Central memory CD8-positive, alpha-beta T cell (primary cell): Measurements from ENCODE around the gene ERN1.

ENCODE experiments used
- ATAC-seq: fragments of 150-1000 bp; cut with Tn5 transposase; replicated peaks from 2 replicates; pipeline ENCODE4 v1.10.0; 2022; ENCODE audit warnings: mild to moderate bottlenecking, moderate FRiP score, moderate number of reproducible peaks; ENCODE audit not compliant: poor library complexity, severe bottlenecking; ENCODE audit errors: extremely low read depth
- DNase-seq, 2 donors: peaks; one replicate each; pipeline ENCODE4 v3.0.0; 2021; ENCODE audit warnings: low spot score in 2 of 2
- H3K27ac Mint-ChIP-seq: one replicate; pipeline ENCODE4 v1.8.0; 2022; ENCODE audit warnings: low read depth, mild to moderate bottlenecking, moderate library complexity, mixed read lengths
- H3K27me3 Mint-ChIP-seq: one replicate; pipeline ENCODE4 v1.8.0; 2022; ENCODE audit warnings: mixed read lengths
- H3K36me3 Mint-ChIP-seq: one replicate; pipeline ENCODE4 v1.8.0; 2022; ENCODE audit warnings: mild to moderate bottlenecking, moderate library complexity, mixed read lengths; ENCODE audit not compliant: insufficient read depth
- H3K4me1 Mint-ChIP-seq: one replicate; pipeline ENCODE4 v1.8.0; 2022; ENCODE audit warnings: mixed read lengths
- H3K4me3 Mint-ChIP-seq: one replicate; pipeline ENCODE4 v1.8.0; 2022; ENCODE audit warnings: mild to moderate bottlenecking, moderate library complexity, mixed read lengths
- H3K9me3 Mint-ChIP-seq: one replicate; pipeline ENCODE4 v1.8.0; 2022; ENCODE audit warnings: mixed read lengths

The ERN1 gene

DNA sequence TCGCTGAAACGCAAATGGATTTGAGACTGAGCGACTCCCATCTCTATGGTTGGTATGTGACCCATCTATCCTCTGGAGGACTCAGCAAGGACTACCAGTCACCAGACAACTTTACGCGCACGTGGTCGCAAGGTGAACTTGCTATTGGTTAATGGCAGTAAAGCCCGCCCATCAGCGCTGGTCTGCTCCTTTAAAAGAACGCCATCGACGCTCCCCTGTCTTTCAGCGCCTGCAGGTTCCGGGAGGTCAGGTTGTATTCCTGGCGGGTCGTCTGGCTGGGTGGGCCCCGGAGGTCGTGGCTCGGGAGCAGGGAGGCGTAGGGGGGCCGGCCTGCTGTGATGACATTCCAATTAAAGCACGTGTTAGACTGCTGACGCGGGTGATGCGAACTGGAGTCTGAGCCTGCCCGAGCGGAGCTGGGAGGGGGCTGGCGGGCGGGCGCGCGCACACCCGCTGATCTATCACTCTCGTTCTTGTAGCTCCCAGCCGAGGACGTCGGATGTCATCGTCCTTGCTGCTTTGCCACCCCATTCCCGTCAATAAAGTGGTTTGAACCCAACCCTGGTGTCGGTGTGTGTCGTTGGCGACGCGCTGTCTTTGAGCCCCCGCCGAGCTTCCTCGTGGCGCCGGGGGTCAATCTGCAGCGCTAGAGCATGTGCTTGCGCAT lies 15.9 kb upstream of the ERN1 start:
- Mint-ChIP-seq H3K4me3 (no peak overlapping the region), H3K36me3 (peaks cover 21% of the 10 kb centered on the region)
- DNase-seq, result peak; percentile 86 to 95

GRCh38 chr17:64145375-64145750 lies 15.4 kb upstream of the ERN1 start:
- Mint-ChIP-seq H3K27ac (no peak overlapping the region), H3K36me3 (peaks cover 18% of the 10 kb centered on the region), H3K4me1 (peaks cover 21% of the 10 kb centered on the region), H3K4me3 (no peak overlapping the region), H3K9me3 (no peaks in the 10 kb centered on the region), H3K27me3 (no peaks in the 10 kb centered on the region)
- DNase-seq (no peak), ATAC-seq (peak; percentile 19)

More for the DNA sequence above, 15.9 kb upstream of the ERN1 start:
- Mint-ChIP-seq H3K27ac (no peak overlapping the region), H3K9me3 (no peaks in the 10 kb centered on the region), H3K4me1 (peaks cover 21% of the 10 kb centered on the region), H3K27me3 (no peaks in the 10 kb centered on the region)
- ATAC-seq, result peak; percentile 95

DNA sequence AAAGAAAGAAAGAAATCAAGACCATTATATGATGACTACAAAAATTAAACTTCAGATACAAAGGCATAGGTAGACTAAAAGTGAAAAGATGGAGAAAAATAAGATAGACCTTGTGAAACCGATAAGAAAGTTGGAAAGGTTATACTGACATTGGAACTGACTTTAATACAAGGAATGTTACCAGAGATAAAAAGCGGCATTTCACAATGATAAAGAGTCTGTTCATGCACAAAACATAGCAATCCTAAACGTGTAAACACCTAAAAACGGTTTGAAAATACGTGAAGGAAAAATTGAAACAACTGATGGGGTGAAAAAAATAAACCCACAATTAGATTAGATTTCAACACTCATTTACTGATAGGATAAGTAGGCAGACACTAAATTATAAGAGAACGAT lies 9.6 kb upstream of the ERN1 start:
- DNase-seq (no peak), ATAC-seq (no peak)
- Mint-ChIP-seq H3K9me3 (no peaks in the 10 kb centered on the region), H3K4me1 (no peaks in the 10 kb centered on the region), H3K4me3 (no peak overlapping the region), H3K27ac (no peak overlapping the region), H3K27me3 (no peaks in the 10 kb centered on the region), H3K36me3 (peaks cover 2% of the 10 kb centered on the region)

- ATAC-seq, result no peak
- Mint-ChIP-seq H3K4me3 (no peak overlapping the region), H3K9me3 (no peaks in the 10 kb centered on the region), H3K4me1 (peaks cover 5% of the 10 kb centered on the region), H3K27me3 (no peaks in the 10 kb centered on the region), H3K36me3 (no peaks in the 10 kb centered on the region), H3K27ac (no peak overlapping the region)
- no peak for DNase-seq
Measured at GRCh38 chr17:64138441-64138840, 8.5 kb upstream of the ERN1 start.

- Mint-ChIP-seq H3K4me3 (no peak overlapping the region), H3K27ac (no peak overlapping the region), H3K4me1 (peaks cover 18% of the 10 kb centered on the region), H3K9me3 (no peaks in the 10 kb centered on the region), H3K36me3 (peaks cover 7% of the 10 kb centered on the region), H3K27me3 (no peaks in the 10 kb centered on the region)
- ATAC-seq, result no peak
- DNase-seq, result no peak
Measured at GRCh38 chr17:64135000-64135399, 5.1 kb upstream of the ERN1 start.

DNA sequence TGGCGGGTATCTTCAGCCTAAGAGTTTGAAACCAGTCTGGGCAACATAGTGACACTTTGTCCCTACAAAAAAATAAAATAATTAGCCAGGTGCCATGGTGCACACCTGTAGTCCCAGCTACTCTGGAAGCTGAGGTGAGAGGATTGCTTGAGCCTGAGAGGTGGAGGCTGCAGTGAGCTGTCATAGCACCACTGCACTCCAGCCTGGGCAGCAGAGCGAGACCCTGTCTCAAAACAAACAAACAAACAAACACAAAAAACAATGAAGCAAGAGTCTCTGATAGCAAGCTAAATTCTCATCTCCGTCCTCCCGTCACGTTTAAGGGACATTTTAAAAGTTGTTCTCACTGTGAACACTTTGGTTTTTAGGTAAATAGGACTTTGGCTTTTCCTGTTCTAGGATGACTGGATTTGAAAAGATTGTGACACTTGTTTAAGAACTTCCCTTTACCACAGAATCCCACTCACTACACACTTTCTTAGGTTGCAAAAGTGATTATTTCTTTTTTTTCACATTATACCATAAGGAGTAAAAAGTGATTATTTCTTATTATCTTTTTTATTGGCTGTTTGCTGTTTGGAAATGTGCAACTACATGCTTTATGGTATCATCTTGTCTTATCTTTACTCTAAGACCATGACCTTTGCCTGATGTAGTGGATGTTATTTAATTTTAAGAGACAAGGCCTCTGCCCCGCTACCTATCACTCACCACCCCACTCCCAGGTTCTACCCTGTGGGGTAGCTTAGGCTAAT lies 4.4 kb upstream of the ERN1 start:
- DNase-seq, result no peak
- Mint-ChIP-seq H3K27me3 (no peaks in the 10 kb centered on the region), H3K9me3 (no peaks in the 10 kb centered on the region), H3K27ac (no peak overlapping the region), H3K4me3 (no peak overlapping the region), H3K36me3 (peaks cover 7% of the 10 kb centered on the region), H3K4me1 (peaks cover 18% of the 10 kb centered on the region)
- no peak for ATAC-seq

DNA sequence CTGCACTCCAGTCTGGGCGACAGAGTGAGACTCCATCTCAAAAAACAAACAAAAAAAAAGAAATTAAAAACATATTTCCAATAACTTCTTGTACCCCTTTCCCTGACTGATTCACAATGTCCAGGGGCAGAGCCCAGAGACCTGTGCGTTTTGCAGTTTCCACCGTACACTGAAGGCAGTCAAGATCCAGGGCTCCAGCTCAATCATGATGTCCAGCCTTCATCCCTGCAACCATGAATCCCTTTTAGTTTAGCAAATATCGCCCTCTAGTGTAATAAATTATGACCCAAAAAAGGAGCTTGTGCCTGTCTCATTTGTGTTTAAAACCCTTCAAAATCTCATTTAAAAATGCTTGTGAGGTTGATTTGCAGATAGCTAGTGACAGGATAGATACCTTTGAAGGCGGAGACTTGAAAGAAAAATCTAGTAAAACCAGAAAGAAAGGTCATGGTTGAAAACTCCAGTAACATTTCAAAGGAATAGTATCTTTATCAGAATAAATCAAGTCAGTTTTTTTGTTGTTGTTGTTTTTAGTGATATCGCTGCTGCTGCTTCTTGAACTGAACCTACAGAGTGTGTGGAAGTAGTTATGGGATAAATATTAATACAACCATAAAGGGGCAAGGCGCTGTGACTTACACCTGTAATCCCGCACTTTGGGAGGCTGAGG lies 3.7 kb upstream of the ERN1 start:
- H3K36me3 Mint-ChIP-seq, result peaks cover 11% of the 10 kb centered on the region
- H3K9me3 Mint-ChIP-seq, result no peaks in the 10 kb centered on the region
- DNase-seq (no peak), ATAC-seq (no peak)
- no peaks in the 10 kb centered on the region for H3K27me3 Mint-ChIP-seq
- peaks cover 23% of the 10 kb centered on the region for H3K4me1 Mint-ChIP-seq
- no peak overlapping the region for H3K27ac Mint-ChIP-seq
- no peak overlapping the region for H3K4me3 Mint-ChIP-seq

DNA sequence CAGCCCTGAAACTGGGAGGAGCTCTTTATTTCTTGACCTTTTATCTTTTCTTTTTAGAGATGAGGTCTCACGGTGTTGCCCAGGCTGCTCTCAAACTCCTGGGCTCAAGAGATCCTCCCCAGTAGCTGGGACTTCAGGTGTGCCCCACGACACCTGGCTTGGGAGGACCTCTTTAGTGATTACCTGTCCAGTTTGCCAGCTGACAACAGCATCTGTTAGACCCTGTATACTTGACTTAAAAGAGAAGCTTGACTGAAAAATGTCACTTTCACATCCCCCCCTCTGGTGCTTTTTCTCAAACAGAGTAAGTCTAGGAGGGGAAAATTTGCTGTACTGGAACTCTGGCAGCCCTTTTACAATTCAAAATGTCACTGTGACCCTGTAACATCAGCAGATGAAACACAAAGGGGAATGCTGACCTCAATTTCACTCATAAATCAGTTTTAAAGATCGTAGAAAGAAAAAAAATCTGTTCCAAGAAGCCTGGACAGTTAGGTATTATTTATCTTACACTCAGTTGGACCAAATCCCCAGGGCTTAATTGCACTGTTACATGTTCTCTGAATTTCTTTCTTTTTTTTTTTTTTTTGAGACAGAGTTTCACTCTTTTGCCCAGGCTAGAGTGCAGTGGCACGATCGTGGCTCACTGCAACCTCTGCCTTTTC lies 1.8 kb upstream of the ERN1 start:
- ATAC-seq (no peak), DNase-seq (no peak)
- H3K4me3 Mint-ChIP-seq, result no peak overlapping the region
- no peak overlapping the region for H3K27ac Mint-ChIP-seq
- no peaks in the 10 kb centered on the region for H3K27me3 Mint-ChIP-seq
- no peaks in the 10 kb centered on the region for H3K9me3 Mint-ChIP-seq
- peaks cover 32% of the 10 kb centered on the region for H3K4me1 Mint-ChIP-seq
- H3K36me3 Mint-ChIP-seq, result peaks cover 11% of the 10 kb centered on the region

DNA sequence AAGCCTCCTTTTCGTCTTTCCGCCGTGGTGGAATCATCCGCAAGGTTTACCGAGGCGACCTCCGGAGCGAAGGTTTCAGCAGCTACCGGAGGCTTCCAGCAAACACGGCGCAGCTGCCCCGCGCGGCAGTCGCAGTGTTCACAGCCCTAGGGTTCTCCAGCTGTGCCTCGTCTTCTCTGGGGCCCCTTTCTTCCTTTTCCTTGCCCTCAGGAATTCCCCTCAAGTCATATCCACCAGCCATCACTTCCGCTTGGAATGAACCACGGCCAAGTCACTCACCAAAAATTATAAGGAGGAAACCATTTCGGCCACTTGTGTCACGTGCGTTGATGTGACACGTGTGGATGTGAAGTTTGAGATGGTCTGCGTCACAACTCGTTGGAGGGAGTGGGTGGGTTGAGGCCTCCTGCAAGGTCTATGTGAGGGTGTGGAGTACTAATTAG lies 636 bp upstream of the ERN1 start:
- Mint-ChIP-seq H3K27ac (peak overlapping the region; percentile 93), H3K4me3 (peak overlapping the region; percentile 77), H3K27me3 (no peaks in the 10 kb centered on the region), H3K36me3 (peaks cover 11% of the 10 kb centered on the region), H3K9me3 (no peaks in the 10 kb centered on the region), H3K4me1 (peaks cover 43% of the 10 kb centered on the region)
- DNase-seq (peak; percentile 27), ATAC-seq (peak; percentile 53)

DNA sequence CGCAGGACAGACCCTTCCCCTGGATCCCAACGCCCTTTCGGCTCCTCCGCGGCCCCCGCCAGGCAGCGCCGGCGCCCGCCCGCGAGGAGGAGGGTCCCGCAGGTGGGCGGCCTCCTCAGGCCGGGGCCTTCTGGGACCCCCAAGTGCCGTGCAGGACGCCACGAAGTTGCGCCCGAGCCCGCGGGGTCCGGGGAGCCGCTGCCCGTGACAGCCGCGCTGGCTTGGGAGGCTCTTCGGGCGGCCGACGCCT lies 504 bp downstream of the ERN1 start:
- peaks cover 55% of the 10 kb centered on the region for H3K4me1 Mint-ChIP-seq
- no peaks in the 10 kb centered on the region for H3K27me3 Mint-ChIP-seq
- peak overlapping the region; percentile 91 for H3K4me3 Mint-ChIP-seq
- H3K36me3 Mint-ChIP-seq, result peaks cover 11% of the 10 kb centered on the region
- DNase-seq, result no peak
- peak overlapping the region; percentile 79 for H3K27ac Mint-ChIP-seq
- peak; percentile 11 for ATAC-seq
- no peaks in the 10 kb centered on the region for H3K9me3 Mint-ChIP-seq

GRCh38 chr17:64128787-64129514 lies 993 bp downstream of the ERN1 start:
- peak overlapping the region; percentile 79 for H3K27ac Mint-ChIP-seq
- no peaks in the 10 kb centered on the region for H3K9me3 Mint-ChIP-seq
- H3K4me1 Mint-ChIP-seq, result peaks cover 60% of the 10 kb centered on the region
- peak overlapping the region; percentile 91 for H3K4me3 Mint-ChIP-seq
- ATAC-seq, result no peak
- no peak for DNase-seq
- peaks cover 11% of the 10 kb centered on the region for H3K36me3 Mint-ChIP-seq
- no peaks in the 10 kb centered on the region for H3K27me3 Mint-ChIP-seq

- peak overlapping the region; percentile 68 for H3K4me3 Mint-ChIP-seq
- H3K27me3 Mint-ChIP-seq, result no peaks in the 10 kb centered on the region
- peak overlapping the region; percentile 65 for H3K27ac Mint-ChIP-seq
- H3K4me1 Mint-ChIP-seq, result peaks cover 61% of the 10 kb centered on the region
- DNase-seq (no peak), ATAC-seq (no peak)
- H3K36me3 Mint-ChIP-seq, result peaks cover 11% of the 10 kb centered on the region
- H3K9me3 Mint-ChIP-seq, result no peaks in the 10 kb centered on the region
Measured at GRCh38 chr17:64126918-64127317, 3.0 kb downstream of the ERN1 start.
